Spleen (tissue), 11 donors: ENCODE measurements around the gene KCNJ5. TPM values are rescaled to one million over a fixed set of nuclear protein-coding genes. Genes with fewer than 3 reads are reported as not detected.

Experiments used
- DNase-seq: peaks from one replicate; pipeline ENCODE4 v3.0.0-alpha.2; 2020
- H3K27ac ChIP-seq, 8 donors: fragments of 200-600 bp; sonication (generic) in 7 of 8; 1 replicate in 4 of 8; 2 replicates in 4 of 8; pipeline versions ENCODE4 v1.5.0 to v1.8.0; 2016 to 2021; ENCODE audit warnings: inconsistent platforms in 4 of 8, mild to moderate bottlenecking in 4 of 8, moderate library complexity in 1 of 8
- H3K27me3 ChIP-seq, 7 donors: fragments of 200-600 bp; sonication (generic) in 6 of 7; replicated peaks in 1 of 7; 1 replicate in 4 of 7; 2 replicates in 3 of 7; pipeline versions ENCODE4 v1.5.0 to v1.8.0; 2016 to 2021; ENCODE audit warnings: inconsistent platforms in 3 of 7, mild to moderate bottlenecking in 1 of 7
- H3K36me3 ChIP-seq, 6 donors: fragments of 200-600 bp; sonication (generic) in 5 of 6; 1 replicate in 4 of 6; 2 replicates in 2 of 6; pipeline versions ENCODE4 v1.5.0 to v1.8.0; 2016 to 2021; ENCODE audit warnings: inconsistent platforms in 2 of 6
- H3K4me1 ChIP-seq, 6 donors: fragments of 200-600 bp; sonication (generic) in 5 of 6; 1 replicate in 3 of 6; 2 replicates in 3 of 6; pipeline versions ENCODE4 v1.5.0 to v1.8.0; 2016 to 2021; ENCODE audit warnings: inconsistent platforms in 3 of 6
- H3K4me3 ChIP-seq, 8 donors: fragments of 200-600 bp; sonication (generic) in 7 of 8; 1 replicate in 4 of 8; 2 replicates in 4 of 8; pipeline versions ENCODE4 v1.5.0 to v1.8.0; 2016 to 2021; ENCODE audit warnings: inconsistent platforms in 4 of 8, mild to moderate bottlenecking in 4 of 8, moderate library complexity in 2 of 8
- H3K9me3 ChIP-seq, 8 donors: fragments of 200-600 bp; sonication (generic) in 7 of 8; 1 replicate in 4 of 8; 2 replicates in 4 of 8; pipeline versions ENCODE4 v1.5.0 to v1.8.0; 2016 to 2021; ENCODE audit warnings: inconsistent platforms in 4 of 8
- CTCF ChIP-seq, 11 experiments: fragments of 200-600 bp in 7 of 11; fragments of 450-650 bp in 4 of 11; sonication (generic) in 4 of 11; IDR thresholded peaks in 8 of 11; conservative IDR thresholded peaks in 3 of 11; 1 replicate in 7 of 11; 2 replicates in 4 of 11; pipeline versions ENCODE4 v1.4.0 to v1.8.0; 2016 to 2021; ENCODE audit warnings: antibody characterized with exemption in 11 of 11, inconsistent platforms in 4 of 11, mild to moderate bottlenecking in 1 of 11
- POLR2A ChIP-seq, 3 donors: fragments of 450-650 bp; IDR thresholded peaks; one replicate each; pipeline ENCODE4 v1.5.1; 2017; ENCODE audit warnings: antibody characterized with exemption in 3 of 3, mild to moderate bottlenecking in 1 of 3
- POLR2AphosphoS5 ChIP-seq, 3 donors: sonication (generic); formaldehyde crosslinking; IDR thresholded peaks; one replicate each; pipeline ENCODE4 v1.5.1; 2017; ENCODE audit warnings: antibody characterized with exemption in 3 of 3
- whole genome bisulfite sequencing, 5 donors: extraction: QIAGEN DNeasy Blood & Tissue Kit in 3 of 5; methylation state at CpG; one replicate each; pipeline versions ENCODE4 v1.1.5 to v1.1.7; 2013 to 2018; 5-methylcytosine and 5-hydroxymethylcytosine counted together
- intact Hi-C: fragments of 100-400 bp; cut with DNase I; formaldehyde crosslinking; loops from one replicate; pipeline ENCODE4 v1.15.0; 2023; ENCODE audit warnings: low total_unique reads
- polyA plus RNA-seq, 3 donors: library from polyadenylated mRNA; stranded (reverse); fragments of 200-250 nt; gene quantifications; one replicate each; pipeline ENCODE4 v1.2.1, GENCODE V29; 2013
- total RNA-seq, 7 donors: library from RNA; depleted of rRNA in 3 of 7; stranded (reverse); fragments of >200 nt in 3 of 7; fragmentation: NEBNext Ultra II Directional in 4 of 7; extraction: Animal tissue kit (Norgen Biotek cat#: 25700) in 4 of 7; gene quantifications; one replicate each; pipeline versions ENCODE4 v1.1.0 to v1.2.1, GENCODE V29; 2016 to 2021
- donor health status: healthy with polysubstance abuse.
- donor health status: DM: no; HTN: no; CAD: no; lungs with moderate emphysema.
- donor health status: DM: no; HTN: no; CAD: no.
- donor health status: Bipolar disorder and iron deficiency.
- donor health status: healthy.
- donor health status: DM: no; HTN: no; CAD: no.
- donor health status: DM: yes; HTN: yes; CAD: no.

KCNJ5 gene
- total and polyA plus RNA-seq, 10 donors, result 0.42 to 45.4 (median 12.0) TPM

GRCh38 chr11:128867277-128867676 lies 23.9 kb upstream of the KCNJ5 start, which contains the start of gene KCNJ1:
TSS of gene KCNJ1 (minus strand) at chr11:128867296. CDS start at chr11:128840243, 27,053 bp downstream.
- intact Hi-C loops, result loop anchor here (10.0 kb wide), 1 partner anchor 92 kb away; no protein-coding TSS in a partner anchor
- Histone ChIP-seq H3K36me3 (no peaks in the 10 kb centered on the region), H3K4me1 (no peaks in the 10 kb centered on the region), H3K27ac (no peak within 1 kb of the TSS), H3K9me3 (no peaks in the 10 kb centered on the region), H3K27me3 (no peaks in the 10 kb centered on the region), H3K4me3 (no peak within 1 kb of the TSS)
- 90 to 96% (median 93%) methylated on average over 8 of the region's 8 CpGs for WGBS, 5 donors
- peak; percentile 36 for DNase-seq
- TF ChIP-seq POLR2A (IDR thresholded peaks at IDR 0.05) (no peak), POLR2AphosphoS5 (IDR thresholded peaks at IDR 0.05) (no peak), CTCF (IDR thresholded peaks at IDR 0.05 in 8 of 11, conservative IDR thresholded peaks at IDR 0.05 in 3 of 11) (no peak)

- Histone ChIP-seq H3K36me3 (no peaks in the 10 kb centered on the region), H3K27ac (no peak overlapping the region), H3K4me3 (no peak overlapping the region), H3K4me1 (no peaks in the 10 kb centered on the region), H3K27me3 (no peaks in the 10 kb centered on the region), H3K9me3 (no peaks in the 10 kb centered on the region)
- TF ChIP-seq POLR2AphosphoS5 (IDR thresholded peaks at IDR 0.05) (no peak), POLR2A (IDR thresholded peaks at IDR 0.05) (no peak), CTCF (IDR thresholded peaks at IDR 0.05 in 8 of 11, conservative IDR thresholded peaks at IDR 0.05 in 3 of 11) (no peak)
- WGBS, 5 donors, result 93 to 97% (median 96%) methylated on average over 10 of the region's 10 CpGs
- no peak for DNase-seq
- intact Hi-C loops, result loop anchor here (10.0 kb wide), 1 partner anchor 94 kb away; no protein-coding TSS in a partner anchor
Observed at GRCh38 chr11:128868841-128869671, 22.1 kb upstream of the KCNJ5 start.

- Histone ChIP-seq H3K36me3 (no peaks in the 10 kb centered on the region), H3K4me3 (no peak overlapping the region), H3K27me3 (no peaks in the 10 kb centered on the region), H3K27ac (no peak overlapping the region), H3K9me3 (no peaks in the 10 kb centered on the region), H3K4me1 (no peaks in the 10 kb centered on the region)
- TF ChIP-seq POLR2A (IDR thresholded peaks at IDR 0.05) (no peak), CTCF (IDR thresholded peaks at IDR 0.05 in 8 of 11, conservative IDR thresholded peaks at IDR 0.05 in 3 of 11) (no peak), POLR2AphosphoS5 (IDR thresholded peaks at IDR 0.05) (no peak)
- intact Hi-C loops, result no loop called here
- WGBS, 5 donors, result 92 to 98% (median 93%) methylated on average over 6 of the region's 6 CpGs
- DNase-seq, result no peak
Observed at GRCh38 chr11:128871168-128871610, 20.0 kb upstream of the KCNJ5 start.

GRCh38 chr11:128872094-128872493 lies 19.1 kb upstream of the KCNJ5 start:
- no peaks in the 10 kb centered on the region for H3K4me1 ChIP-seq
- H3K36me3 ChIP-seq, result no peaks in the 10 kb centered on the region
- no peak overlapping the region for H3K27ac ChIP-seq
- TF ChIP-seq POLR2AphosphoS5 (IDR thresholded peaks at IDR 0.05) (no peak), POLR2A (IDR thresholded peaks at IDR 0.05) (no peak), CTCF (IDR thresholded peaks at IDR 0.05 in 8 of 11, conservative IDR thresholded peaks at IDR 0.05 in 3 of 11) (no peak)
- intact Hi-C loops, result no loop called here
- peaks cover 0 to 3% (median 0%) of the 10 kb centered on the region in 7 donors for H3K27me3 ChIP-seq
- no peak overlapping the region for H3K4me3 ChIP-seq
- no peak for DNase-seq
- H3K9me3 ChIP-seq, result no peaks in the 10 kb centered on the region
- 71 to 90% (median 85%) methylated on average over 6 of the region's 6 CpGs for WGBS, 5 donors
